ENCODE data around the gene MC5R.

The MC5R gene

GRCh38 chr18:13823707-13824395 lies at the start of gene MC5R:
Gene MC5R (plus strand): TSS chr18:13824149. CDS start chr18:13825766, 1,617 bp downstream.
- DNase-seq (ENCODE audit: low read depth, low spot score), result peak; percentile 58

GRCh38 chr18:13775058-13775457 lies 48.9 kb upstream of the MC5R start:
- no peak for DNase-seq (ENCODE audit: low read depth, low spot score)

DNA sequence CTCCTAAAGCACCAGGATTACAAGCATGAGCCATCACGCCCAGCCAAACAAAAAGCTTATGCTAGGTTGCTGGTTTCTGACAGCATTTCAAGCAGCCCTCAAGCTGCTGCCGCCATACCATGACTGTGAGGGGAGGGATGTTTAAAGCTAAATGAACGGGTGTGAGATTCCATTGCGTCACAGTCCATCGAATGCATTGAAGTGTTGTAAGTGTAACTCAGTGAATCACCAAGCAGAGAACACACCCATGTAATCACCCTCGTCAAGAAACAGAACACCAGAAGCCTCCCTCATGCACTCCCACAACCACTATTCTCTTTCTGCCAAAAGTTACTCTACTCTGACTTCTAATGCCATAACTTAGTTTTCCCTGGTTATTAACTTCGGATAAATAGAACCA lies 32.8 kb upstream of the MC5R start:
- DNase-seq (ENCODE audit: low read depth, low spot score), result no peak

DNA sequence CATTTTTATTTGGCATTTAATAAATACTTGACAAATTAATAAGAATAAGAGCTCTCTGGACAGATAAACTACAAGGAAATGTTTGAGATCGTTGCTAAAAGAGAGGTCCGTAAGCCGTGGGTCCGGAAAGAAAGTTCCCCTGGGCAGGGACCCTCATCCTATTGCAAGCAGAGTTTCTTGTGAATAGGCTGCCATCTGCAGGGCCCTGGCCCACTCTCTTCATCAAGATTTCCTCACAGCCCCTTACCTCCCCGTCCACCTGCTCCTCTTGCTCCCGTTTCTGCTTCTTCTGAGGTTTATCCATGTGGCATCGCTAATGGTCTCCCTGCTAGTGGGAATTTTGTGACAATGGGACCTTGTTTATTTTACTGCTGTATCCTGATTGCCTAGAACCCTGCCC lies 30.1 kb upstream of the MC5R start:
- DNase-seq (ENCODE audit: low read depth, low spot score), result no peak

DNA sequence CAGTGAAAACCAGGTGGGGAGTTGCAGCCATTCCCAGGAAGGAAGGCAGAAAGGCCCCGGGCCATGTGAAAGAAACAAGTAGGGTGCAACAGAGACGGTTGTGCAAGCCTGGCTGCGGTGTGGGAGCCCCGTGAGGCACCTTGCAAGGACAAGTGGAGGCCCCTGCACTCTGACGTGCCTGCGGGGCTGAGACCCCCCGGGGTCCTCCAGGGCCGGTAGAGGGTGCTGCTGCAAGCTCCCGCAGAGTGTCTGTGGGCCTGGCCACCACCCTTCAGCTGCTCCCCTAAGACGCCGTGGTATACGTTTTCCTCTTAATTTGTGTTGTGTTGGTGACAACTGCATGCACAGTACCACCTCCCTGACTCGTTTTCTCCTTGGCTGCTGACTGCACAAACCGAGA lies 27.4 kb upstream of the MC5R start:
- no peak for DNase-seq (ENCODE audit: low read depth, low spot score)

- no peak for DNase-seq (ENCODE audit: low read depth, low spot score)
Observed at GRCh38 chr18:13797157-13797611, 26.8 kb upstream of the MC5R start.

DNA sequence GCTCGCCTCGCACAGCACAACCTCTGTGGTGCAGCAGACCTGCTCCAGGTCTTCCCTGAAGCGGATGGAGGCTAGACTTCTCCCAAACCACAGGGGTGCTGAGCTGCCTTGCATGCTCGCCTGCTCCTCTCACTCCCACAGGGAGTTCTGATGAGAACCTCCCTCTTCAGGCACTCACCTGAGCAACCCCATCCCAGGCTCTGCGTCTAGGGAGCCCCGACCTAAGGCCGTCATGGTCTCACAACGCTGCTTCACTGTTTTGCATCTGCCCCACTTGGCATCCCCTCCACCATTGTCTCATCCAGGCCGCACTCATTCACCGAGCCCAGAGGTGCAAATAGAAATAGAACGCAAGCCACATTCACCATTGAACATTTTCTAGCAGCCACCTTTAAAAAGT lies 24.6 kb upstream of the MC5R start:
- no peak for DNase-seq (ENCODE audit: low read depth, low spot score)

- DNase-seq (ENCODE audit: low read depth, low spot score), result no peak
Observed at GRCh38 chr18:13800505-13801259, 23.3 kb upstream of the MC5R start.

- DNase-seq (ENCODE audit: low read depth, low spot score), result no peak
Observed at GRCh38 chr18:13801260-13801601, 22.7 kb upstream of the MC5R start.

DNA sequence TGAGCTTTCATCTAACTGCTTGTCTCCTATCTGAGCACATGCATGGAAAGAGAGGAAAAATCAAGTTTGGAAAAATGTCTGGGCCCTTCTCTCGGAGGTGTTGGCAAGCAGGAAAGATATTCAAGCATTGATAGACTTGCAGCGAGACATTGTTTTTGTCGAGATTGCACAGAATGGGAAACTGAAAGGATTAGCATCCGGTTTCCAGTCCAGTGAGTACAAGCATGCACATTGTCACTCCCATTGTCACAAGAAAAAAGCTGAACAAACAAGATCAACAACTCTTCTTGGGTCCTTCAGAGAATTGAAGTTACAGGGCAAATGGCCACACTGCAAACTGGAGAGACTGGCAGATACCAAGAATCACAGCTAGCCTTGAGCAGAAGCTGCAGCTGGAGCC lies 19.6 kb upstream of the MC5R start:
- no peak for DNase-seq (ENCODE audit: low read depth, low spot score)

GRCh38 chr18:13808294-13809042 lies 15.5 kb upstream of the MC5R start:
- no peak for DNase-seq (ENCODE audit: low read depth, low spot score)

GRCh38 chr18:13809043-13809430 lies 14.9 kb upstream of the MC5R start:
- DNase-seq (ENCODE audit: low read depth, low spot score), result no peak

DNA sequence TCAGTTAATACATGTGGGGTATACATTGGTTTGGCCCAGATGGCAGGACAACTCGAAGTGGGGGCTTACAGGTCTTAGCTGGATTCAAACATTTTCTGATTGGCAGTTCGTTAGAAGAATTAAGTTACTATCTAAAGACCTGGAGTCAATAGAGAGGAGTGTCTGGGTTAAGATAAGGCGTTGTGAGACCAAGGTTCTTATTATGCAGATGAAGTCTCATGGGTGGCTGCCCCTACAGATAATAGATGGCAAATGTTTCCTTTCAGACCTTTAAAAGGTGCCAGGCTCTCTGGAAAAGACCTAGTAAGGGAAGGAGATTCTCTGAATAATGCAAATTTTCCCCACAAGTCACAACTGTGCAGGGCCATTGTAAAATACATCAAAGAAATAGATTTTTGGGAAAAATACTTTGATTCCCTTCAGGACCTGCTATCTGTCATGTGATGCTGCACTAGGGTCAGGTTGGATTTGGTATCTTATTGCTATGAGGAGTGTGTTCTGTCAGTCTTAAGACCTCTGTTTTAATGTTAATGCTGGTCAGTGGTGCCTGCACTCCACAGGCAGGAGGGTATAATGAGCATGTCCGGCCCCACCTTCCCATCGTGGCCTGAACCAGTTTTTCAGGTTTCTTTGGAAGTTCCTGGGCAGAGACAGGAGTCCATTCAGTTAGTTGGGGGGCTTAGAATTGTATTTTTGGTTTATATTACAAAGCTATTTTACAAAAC lies 14.3 kb upstream of the MC5R start:
- no peak for DNase-seq (ENCODE audit: low read depth, low spot score)

DNA sequence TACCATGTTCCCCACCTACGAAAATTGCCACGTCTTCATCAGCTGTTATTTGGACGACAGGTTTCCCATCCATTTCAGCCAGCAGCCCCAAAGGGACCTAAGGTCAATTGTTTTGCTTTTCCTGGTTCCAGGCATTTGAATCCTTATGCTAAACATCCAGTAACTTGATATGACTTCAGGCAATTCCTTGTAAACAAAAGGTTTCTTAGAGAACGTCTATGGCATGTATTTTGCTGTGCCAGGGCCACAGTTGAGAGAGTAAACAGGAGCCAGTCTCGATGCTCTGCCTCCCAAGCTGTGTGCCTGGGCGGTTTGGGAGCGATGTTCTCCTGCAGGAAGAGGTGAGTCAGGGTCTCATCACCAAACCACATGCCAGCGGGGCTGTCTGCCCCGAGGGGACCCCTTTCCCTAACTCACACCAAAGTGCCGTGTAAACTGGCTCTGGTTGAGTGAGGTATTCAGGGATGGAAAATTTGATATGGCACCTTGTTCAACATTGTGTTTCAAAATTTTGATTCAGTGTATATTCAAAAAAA lies 12.9 kb upstream of the MC5R start:
- DNase-seq (ENCODE audit: low read depth, low spot score), result no peak

DNA sequence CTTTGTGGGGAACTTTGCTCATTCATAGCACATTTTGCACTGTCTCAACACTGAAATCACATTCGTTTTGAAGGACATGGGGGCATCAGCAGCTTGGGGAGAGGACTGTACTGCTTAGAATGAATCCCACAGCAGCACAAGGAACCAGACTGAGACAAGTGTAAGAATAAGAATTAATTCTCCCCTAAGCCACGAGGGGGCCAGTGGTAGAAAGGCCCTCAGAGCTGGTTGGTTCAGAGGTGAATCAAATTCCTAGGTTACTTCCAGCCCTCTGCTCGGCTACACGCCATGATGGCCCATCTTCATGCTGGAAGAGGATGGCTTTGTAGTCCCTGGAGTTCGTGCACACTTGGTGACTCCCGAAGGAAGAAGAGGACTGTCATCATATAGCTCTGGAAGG lies 12.0 kb upstream of the MC5R start:
- no peak for DNase-seq (ENCODE audit: low read depth, low spot score)

- peak; percentile 27 for DNase-seq (ENCODE audit: low read depth, low spot score)
Observed at GRCh38 chr18:13813271-13813849, 10.6 kb upstream of the MC5R start.

- no peak for DNase-seq (ENCODE audit: low read depth, low spot score)
Observed at GRCh38 chr18:13826209-13826608, 2.3 kb downstream of the MC5R start.

GRCh38 chr18:13831864-13832508 lies 8.0 kb downstream of the MC5R start:
- DNase-seq (ENCODE audit: low read depth, low spot score), result no peak

DNA sequence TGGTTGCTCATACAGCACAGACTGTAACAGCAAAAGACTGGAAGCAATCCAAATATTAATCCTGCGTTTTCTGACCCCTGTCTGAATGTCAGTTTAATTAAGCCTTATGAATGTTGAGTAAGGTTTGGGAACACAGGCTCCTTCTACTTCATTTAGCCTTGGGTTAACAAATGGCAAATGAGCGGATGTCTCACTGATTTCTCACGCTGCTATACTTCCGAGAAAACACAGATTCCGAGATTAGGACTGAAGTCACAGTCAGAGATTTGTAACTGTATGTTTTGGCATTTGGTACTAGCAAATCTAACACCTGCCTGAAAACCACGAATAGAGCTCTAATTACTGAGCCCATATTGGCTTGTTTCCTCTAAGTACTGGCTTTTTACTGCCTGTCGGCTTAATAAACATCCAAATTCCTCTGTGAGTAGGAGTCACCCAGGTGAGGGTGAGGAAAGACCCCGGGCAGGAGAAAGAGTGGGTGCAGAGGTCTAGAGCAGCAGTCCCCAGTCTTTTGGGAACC lies 10.6 kb downstream of the MC5R start:
- DNase-seq (ENCODE audit: low read depth, low spot score), result no peak

DNA sequence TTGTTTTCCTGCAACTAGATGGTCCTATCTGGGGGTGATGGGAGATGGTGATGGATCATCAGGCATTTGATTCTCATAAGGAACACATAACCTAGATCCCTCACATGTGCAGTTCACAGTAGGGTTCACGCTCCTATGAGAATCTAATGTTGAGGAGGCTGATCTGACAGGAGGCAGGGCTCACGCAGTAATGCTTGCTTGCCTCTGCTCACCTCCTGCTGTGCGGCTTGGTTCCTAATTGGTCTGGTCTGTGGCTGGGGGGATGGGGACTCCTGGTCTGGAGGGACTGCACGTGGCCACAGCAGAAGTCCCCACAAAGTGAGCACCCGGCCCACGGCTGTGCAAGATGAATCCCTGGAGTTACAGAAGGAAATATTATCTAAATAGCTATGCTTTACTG lies 11.3 kb downstream of the MC5R start:
- no peak for DNase-seq (ENCODE audit: low read depth, low spot score)

- DNase-seq (ENCODE audit: low read depth, low spot score), result no peak
Observed at GRCh38 chr18:13836559-13836958, 12.6 kb downstream of the MC5R start.

Measured in activated naive CD8-positive, alpha-beta T cell treated with anti-CD3 and anti-CD28 coated beads, Interleukin-2, amount 50 U/mL, for 16 hours (primary cell).